Stimulated activated CD8-positive, alpha-beta memory T cell treated with anti-CD3 and anti-CD28 coated beads, Interleukin-2, amount 100 ng/mL, for 48 hours (primary cell): ENCODE results near the gene OR2F1.

Experiments
- DNase-seq, 2 donors: peaks; one replicate each; pipeline ENCODE4 v3.0.0-alpha.2; 2020; ENCODE audit warnings: low read depth in 2 of 2

The OR2F1 gene

GRCh38 chr7:143954135-143954534 is 509 bp upstream of the OR2F1 start:
- no peak for DNase-seq

- no peak for DNase-seq
These were observed 4.1 kb downstream of the OR2F1 start for GRCh38 chr7:143958781-143959180.

- DNase-seq, result no peak
These were observed 6.4 kb downstream of the OR2F1 start for GRCh38 chr7:143960813-143961610.

GRCh38 chr7:143965280-143965679 is 10.6 kb downstream of the OR2F1 start:
- DNase-seq, result no peak

GRCh38 chr7:143967398-143967797 is 12.8 kb downstream of the OR2F1 start:
- DNase-seq, result no peak

- DNase-seq, result no peak
These were observed 19.3 kb downstream of the OR2F1 start for GRCh38 chr7:143973870-143974416.

- no peak for DNase-seq
These were observed 19.8 kb downstream of the OR2F1 start for GRCh38 chr7:143974459-143974858.

- DNase-seq, result no peak
These were observed 21.0 kb downstream of the OR2F1 start for GRCh38 chr7:143975617-143976016.

GRCh38 chr7:143978585-143978984 is 23.9 kb downstream of the OR2F1 start:
- no peak for DNase-seq

GRCh38 chr7:143979359-143979758 is 24.7 kb downstream of the OR2F1 start:
- no peak for DNase-seq

- no peak for DNase-seq
These were observed 25.4 kb downstream of the OR2F1 start for GRCh38 chr7:143979998-143980397.

GRCh38 chr7:143980746-143981510 is 26.3 kb downstream of the OR2F1 start:
- DNase-seq, result no peak

- no peak for DNase-seq
These were observed 29.3 kb downstream of the OR2F1 start for GRCh38 chr7:143983960-143984359.

GRCh38 chr7:143987513-143987912 is 32.9 kb downstream of the OR2F1 start:
- no peak for DNase-seq

GRCh38 chr7:143988976-143989745 is 34.5 kb downstream of the OR2F1 start:
- DNase-seq, result no peak

GRCh38 chr7:143992670-143993069 is 38.0 kb downstream of the OR2F1 start:
- DNase-seq, result no peak

GRCh38 chr7:143993924-143994323 is 39.3 kb downstream of the OR2F1 start:
- no peak for DNase-seq

GRCh38 chr7:144000020-144000419 is 45.4 kb downstream of the OR2F1 start, which contains the start of gene OR6B1:
Gene OR6B1, plus strand, starts transcription at chr7:144000320. Its CDS starts 3,677 bp downstream, at chr7:144003997.
- no peak for DNase-seq

- no peak for DNase-seq
These were observed 46.9 kb downstream of the OR2F1 start for GRCh38 chr7:144001543-144001942.

- DNase-seq, result no peak
These were observed 50.1 kb downstream of the OR2F1 start for GRCh38 chr7:144004703-144005102.

GRCh38 chr7:144006029-144006691 is 51.5 kb downstream of the OR2F1 start:
- DNase-seq, result no peak
